GM12891 (cell line): ENCODE results near the gene HYAL2. TPM values are rescaled to one million over a fixed set of nuclear protein-coding genes. Genes with fewer than 3 reads are reported as not detected.

ENCODE experiments used
- DNase-seq: peaks from one replicate; pipeline ENCODE4 v3.0.0; 2011; ENCODE audit warnings: low spot score; ENCODE audit not compliant: insufficient read length
- FAIRE-seq: peaks from 2 replicates; lab custom pipeline; 2011; peaks lifted over from hg19 to GRCh38; lab: Jason Lieb, UNC
- PAX5 ChIP-seq: IDR thresholded peaks from 2 replicates; pipeline ENCODE4 v1.6.1; 2011; ENCODE audit warnings: low read length, moderate library complexity, mild to moderate bottlenecking; ENCODE audit not compliant: insufficient read depth, severe bottlenecking
- POLR2A ChIP-seq: IDR thresholded peaks from 2 replicates; pipeline ENCODE4 v1.6.1; 2011; ENCODE audit warnings: low read depth, low read length, control low read depth
- POLR2AphosphoS5 ChIP-seq: IDR thresholded peaks from 2 replicates; pipeline ENCODE4 v1.6.1; 2011; ENCODE audit warnings: low read depth, low read length, control low read depth
- POU2F2 ChIP-seq: IDR thresholded peaks from 2 replicates; pipeline ENCODE4 v1.6.1; 2011; ENCODE audit warnings: low read depth, mild to moderate bottlenecking, control low read depth, low read length, moderate library complexity
- SPI1 ChIP-seq: IDR thresholded peaks from 2 replicates; pipeline ENCODE4 v1.6.1; 2011; ENCODE audit warnings: low read depth, low read length, control low read depth
- TAF1 ChIP-seq: IDR thresholded peaks from 2 replicates; pipeline ENCODE4 v1.6.1; 2011; ENCODE audit warnings: low read depth, low read length, control low read depth
- polyA plus RNA-seq: library from polyadenylated mRNA; unstranded; fragments of >200 nt; gene quantifications from one replicate; pipeline ENCODE4 v1.2.1, GENCODE V29; 2012; ENCODE audit warnings: low read depth, missing spikeins, inconsistent platforms; ENCODE audit not compliant: missing spikeins

Gene HYAL2
- 4.8 TPM for polyA plus RNA-seq

DNA sequence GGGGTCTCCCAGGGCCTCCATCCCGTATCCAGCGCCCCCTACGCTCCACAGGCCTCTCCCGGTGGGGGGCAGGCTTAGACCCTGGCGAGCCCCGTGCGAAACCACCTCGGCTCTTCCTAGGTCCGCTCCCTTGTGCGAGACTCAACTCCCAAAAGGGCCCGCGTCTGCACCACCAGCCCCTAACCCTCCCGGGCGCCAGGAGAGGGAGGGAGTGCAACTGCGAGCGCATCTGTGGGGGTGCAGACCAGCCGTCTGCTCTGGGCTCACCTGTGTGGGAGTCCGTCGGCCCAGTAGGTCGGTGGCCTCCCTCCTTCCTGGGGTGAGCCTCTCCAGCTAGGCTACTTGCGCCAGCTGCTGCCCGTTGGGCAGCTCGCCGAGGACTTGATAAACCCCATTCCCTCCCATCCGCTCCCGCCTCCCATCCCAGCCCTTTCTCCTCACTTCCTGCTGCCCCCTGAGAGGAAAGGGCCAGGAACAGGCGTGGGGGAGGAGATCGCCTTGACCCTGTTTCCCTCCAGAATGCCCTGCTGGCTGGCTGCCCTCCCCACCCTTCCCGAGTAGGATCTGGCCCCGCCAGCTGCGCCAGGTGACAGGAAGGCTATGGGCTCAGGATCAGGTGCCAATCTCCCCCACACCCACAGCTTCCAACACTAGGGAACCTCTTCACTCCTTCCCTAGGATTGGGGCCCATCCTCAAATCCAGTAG lies at the start of gene HYAL2:
Gene HYAL2, minus strand, starts transcription at position 360 of the 706 bp plus-strand sequence. CDS start 2,256 bp downstream, outside the sequence.
- FAIRE-seq (no peak), DNase-seq (no peak)
- TF ChIP-seq POU2F2 (no peak), SPI1 (no peak), POLR2AphosphoS5 (no peak), TAF1 (no peak), PAX5 (no peak)

DNA sequence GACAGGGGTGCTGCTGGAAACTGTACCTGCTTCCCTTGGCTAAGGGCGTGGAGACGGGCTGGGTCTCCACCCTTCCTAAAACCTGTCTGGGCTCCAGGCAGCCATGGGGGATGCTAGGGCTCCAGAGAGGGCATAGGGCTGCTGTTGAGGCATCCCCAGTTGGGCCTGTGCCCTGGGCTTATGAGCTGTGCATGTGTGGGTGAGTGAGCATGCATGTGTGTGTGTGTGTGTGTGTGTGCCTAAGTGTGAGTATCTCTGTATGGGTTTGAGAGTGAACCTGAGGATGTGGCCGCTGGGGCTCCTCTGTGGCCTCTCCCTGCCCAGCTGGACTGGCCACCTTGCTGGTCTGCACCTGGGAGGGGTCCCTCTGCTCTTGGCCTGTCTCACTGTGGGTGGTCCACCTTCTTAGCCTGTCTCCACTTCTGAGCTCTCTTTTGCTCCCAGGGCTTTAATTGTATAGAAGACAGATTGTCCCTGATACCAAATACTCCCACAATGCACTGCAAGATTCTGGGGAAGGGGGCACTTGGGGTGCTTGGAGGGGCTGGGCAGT lies 48.7 kb upstream of the HYAL2 start:
- TF ChIP-seq POU2F2 (no peak), TAF1 (no peak), POLR2A (no peak), PAX5 (no peak), SPI1 (no peak), POLR2AphosphoS5 (no peak)
- FAIRE-seq (no peak), DNase-seq (no peak)

DNA sequence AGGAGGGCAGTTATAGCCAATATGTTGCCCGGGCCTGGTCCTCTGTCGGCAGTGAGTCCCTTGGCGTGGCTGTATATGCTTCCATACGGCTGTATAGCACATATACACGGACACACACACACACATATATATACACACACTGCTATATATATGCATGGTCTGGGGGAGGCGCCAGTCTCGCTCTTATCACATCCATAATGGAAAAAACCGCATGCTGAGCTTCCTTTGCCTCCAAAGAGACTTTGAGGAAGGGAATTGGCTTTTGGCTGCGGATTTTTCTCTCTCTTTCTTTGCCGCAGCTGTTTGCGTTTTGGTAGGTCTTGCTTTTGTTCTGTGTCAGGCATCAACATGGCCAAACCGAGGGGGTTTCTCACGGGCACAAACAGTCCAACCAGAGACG lies 48.0 kb upstream of the HYAL2 start:
- TF ChIP-seq PAX5 (no peak), POLR2A (no peak), POU2F2 (no peak), TAF1 (no peak), POLR2AphosphoS5 (no peak), SPI1 (no peak)
- DNase-seq (no peak), FAIRE-seq (no peak)

DNA sequence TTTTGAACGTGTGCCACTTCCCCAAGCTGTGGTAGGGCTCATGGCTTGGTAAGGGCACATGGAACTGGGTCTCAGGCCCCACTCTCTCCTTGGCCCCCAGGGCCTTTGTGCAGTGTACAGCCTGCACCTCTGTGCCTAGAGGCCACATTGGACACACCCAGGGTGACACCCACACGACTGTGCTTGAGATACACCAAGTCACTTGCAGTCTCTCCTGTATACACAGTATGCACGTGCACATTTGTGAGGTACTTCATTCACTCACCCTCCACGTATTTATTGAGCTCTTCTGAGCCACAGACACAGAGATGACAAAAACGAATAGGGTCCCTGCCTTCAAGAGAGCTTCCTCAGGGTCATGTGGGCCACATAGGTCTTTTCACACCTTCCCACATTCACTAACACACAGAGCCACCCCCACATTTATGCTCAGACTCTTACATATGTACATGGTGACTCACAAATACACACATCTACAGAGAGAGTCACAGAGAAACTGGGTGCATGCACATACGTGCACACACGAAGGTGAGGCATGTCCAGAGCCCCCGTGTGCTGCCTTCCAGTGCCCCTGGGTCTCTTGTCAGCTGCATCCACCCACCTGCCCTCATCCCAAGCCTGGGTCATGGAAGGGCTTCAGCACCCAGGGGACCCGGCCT lies 46.6 kb upstream of the HYAL2 start:
- no peak for TF ChIP-seq PAX5
- TF ChIP-seq POLR2AphosphoS5: no peak
- no peak for TF ChIP-seq POU2F2
- TF ChIP-seq TAF1: no peak
- TF ChIP-seq POLR2A: no peak
- no peak for TF ChIP-seq SPI1
- DNase-seq (no peak), FAIRE-seq (no peak)

GRCh38 chr3:50365842-50366220 lies 43.3 kb upstream of the HYAL2 start:
- FAIRE-seq (no peak), DNase-seq (no peak)
- no peak for TF ChIP-seq TAF1
- no peak for TF ChIP-seq SPI1
- no peak for TF ChIP-seq POLR2AphosphoS5
- TF ChIP-seq POU2F2: no peak
- TF ChIP-seq PAX5: no peak
- TF ChIP-seq POLR2A: no peak

GRCh38 chr3:50365080-50365841 lies 42.7 kb upstream of the HYAL2 start:
- peak; percentile 90 for FAIRE-seq
- peak; percentile 96 for DNase-seq
- TF ChIP-seq POU2F2: no peak
- no peak for TF ChIP-seq TAF1
- TF ChIP-seq PAX5: no peak
- TF ChIP-seq POLR2A: no peak
- TF ChIP-seq POLR2AphosphoS5: no peak
- TF ChIP-seq SPI1: no peak

GRCh38 chr3:50364573-50365079 lies 42.1 kb upstream of the HYAL2 start:
- TF ChIP-seq PAX5: no peak
- TF ChIP-seq POU2F2: no peak
- TF ChIP-seq SPI1: no peak
- no peak for TF ChIP-seq POLR2AphosphoS5
- no peak for TF ChIP-seq TAF1
- no peak for TF ChIP-seq POLR2A
- no peak for FAIRE-seq
- no peak for DNase-seq

DNA sequence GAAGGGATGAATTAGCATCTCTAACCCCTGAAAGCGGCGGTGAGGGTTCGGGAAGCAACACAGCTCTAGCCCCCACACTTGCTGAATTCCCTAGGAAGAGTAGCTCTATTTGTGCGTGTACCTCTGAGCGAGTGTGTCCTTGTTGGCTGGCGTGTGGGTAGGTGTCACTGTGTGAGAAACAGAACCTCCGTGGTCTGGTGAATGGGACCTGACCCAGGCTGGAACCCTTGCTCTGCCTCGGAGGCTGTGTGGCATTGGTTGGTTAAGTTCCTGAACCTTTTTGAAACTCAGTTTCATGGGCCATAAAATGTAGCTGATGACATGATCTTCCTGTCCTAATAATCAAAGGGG lies 37.2 kb upstream of the HYAL2 start:
- FAIRE-seq (no peak), DNase-seq (no peak)
- TF ChIP-seq TAF1 (no peak), POLR2AphosphoS5 (no peak), PAX5 (no peak), SPI1 (no peak), POLR2A (no peak), POU2F2 (no peak)
